Measurements from ENCODE around the gene KCNJ10. TPM values are rescaled to one million over a fixed set of nuclear protein-coding genes. Genes with fewer than 3 reads are reported as not detected.

Gene KCNJ10
- total RNA-seq, 1 donor from 2014 or later: not detected

GRCh38 chr1:159987186-159987585 is 82.8 kb downstream of the KCNJ10 start:
- peaks cover 2% of the 10 kb centered on the region for H3K4me1 Mint-ChIP-seq (ENCODE audit: low read depth, unreplicated experiment)
- H3K9me3 Mint-ChIP-seq (ENCODE audit: unreplicated experiment): peaks cover 2% of the 10 kb centered on the region
- no peak overlapping the region for H3K4me3 Mint-ChIP-seq (ENCODE audit: unreplicated experiment)
- H3K27me3 Mint-ChIP-seq (ENCODE audit: unreplicated experiment): no peaks in the 10 kb centered on the region
- peaks cover 3% of the 10 kb centered on the region for H3K36me3 Mint-ChIP-seq (ENCODE audit: unreplicated experiment)
- TF ChIP-seq CTCF (IDR thresholded peaks at IDR 0.05; ENCODE audit: partially characterized antibody, unreplicated experiment): no peak
- DNase-seq: no peak
- H3K27ac Mint-ChIP-seq (ENCODE audit: unreplicated experiment): no peak overlapping the region

GRCh38 chr1:159986531-159986930 is 83.4 kb downstream of the KCNJ10 start:
- no peaks in the 10 kb centered on the region for H3K27me3 Mint-ChIP-seq (ENCODE audit: unreplicated experiment)
- no peak for TF ChIP-seq CTCF (IDR thresholded peaks at IDR 0.05; ENCODE audit: partially characterized antibody, unreplicated experiment)
- H3K36me3 Mint-ChIP-seq (ENCODE audit: unreplicated experiment): peaks cover 8% of the 10 kb centered on the region
- DNase-seq: no peak
- H3K27ac Mint-ChIP-seq (ENCODE audit: unreplicated experiment): no peak overlapping the region
- H3K4me3 Mint-ChIP-seq (ENCODE audit: unreplicated experiment): no peak overlapping the region
- H3K9me3 Mint-ChIP-seq (ENCODE audit: unreplicated experiment): peaks cover 6% of the 10 kb centered on the region
- H3K4me1 Mint-ChIP-seq (ENCODE audit: low read depth, unreplicated experiment): peaks cover 6% of the 10 kb centered on the region

GRCh38 chr1:159986093-159986492 is 83.9 kb downstream of the KCNJ10 start:
- no peak overlapping the region for H3K4me3 Mint-ChIP-seq (ENCODE audit: unreplicated experiment)

GRCh38 chr1:159985473-159985872 is 84.5 kb downstream of the KCNJ10 start:
- no peak for TF ChIP-seq CTCF (IDR thresholded peaks at IDR 0.05; ENCODE audit: partially characterized antibody, unreplicated experiment)
- no peak overlapping the region for H3K27ac Mint-ChIP-seq (ENCODE audit: unreplicated experiment)
- peaks cover 6% of the 10 kb centered on the region for H3K4me1 Mint-ChIP-seq (ENCODE audit: low read depth, unreplicated experiment)
- H3K27me3 Mint-ChIP-seq (ENCODE audit: unreplicated experiment): peaks cover 2% of the 10 kb centered on the region
- peaks cover 8% of the 10 kb centered on the region for H3K36me3 Mint-ChIP-seq (ENCODE audit: unreplicated experiment)
- DNase-seq: no peak
- no peak overlapping the region for H3K4me3 Mint-ChIP-seq (ENCODE audit: unreplicated experiment)
- peaks cover 6% of the 10 kb centered on the region for H3K9me3 Mint-ChIP-seq (ENCODE audit: unreplicated experiment)

More at GRCh38 chr1:159986093-159986492, 83.9 kb downstream of the KCNJ10 start:
- DNase-seq: no peak
- no peak for TF ChIP-seq CTCF (IDR thresholded peaks at IDR 0.05; ENCODE audit: partially characterized antibody, unreplicated experiment)
- Mint-ChIP-seq H3K4me1 (ENCODE audit: low read depth, unreplicated experiment) (peaks cover 6% of the 10 kb centered on the region), H3K9me3 (ENCODE audit: unreplicated experiment) (peaks cover 6% of the 10 kb centered on the region), H3K27ac (ENCODE audit: unreplicated experiment) (no peak overlapping the region), H3K36me3 (ENCODE audit: unreplicated experiment) (peaks cover 8% of the 10 kb centered on the region), H3K27me3 (ENCODE audit: unreplicated experiment) (no peaks in the 10 kb centered on the region)

- H3K27me3 Mint-ChIP-seq (ENCODE audit: unreplicated experiment): peaks cover 2% of the 10 kb centered on the region
- no peak overlapping the region for H3K4me3 Mint-ChIP-seq (ENCODE audit: unreplicated experiment)
- H3K4me1 Mint-ChIP-seq (ENCODE audit: low read depth, unreplicated experiment): peaks cover 6% of the 10 kb centered on the region
- H3K27ac Mint-ChIP-seq (ENCODE audit: unreplicated experiment): no peak overlapping the region
- no peak for TF ChIP-seq CTCF (IDR thresholded peaks at IDR 0.05; ENCODE audit: partially characterized antibody, unreplicated experiment)
- peaks cover 13% of the 10 kb centered on the region for H3K36me3 Mint-ChIP-seq (ENCODE audit: unreplicated experiment)
- peaks cover 8% of the 10 kb centered on the region for H3K9me3 Mint-ChIP-seq (ENCODE audit: unreplicated experiment)
- DNase-seq: no peak
Measured at GRCh38 chr1:159983681-159984080, 86.3 kb downstream of the KCNJ10 start.
